CD1c-positive myeloid dendritic cell (primary cell): Measurements from ENCODE around the gene FILIP1L.
A peak's percentile ranks its signal among the peaks of the same experiment; 100 is the strongest.
"Not testable (repeated sequence)": the region's sequence is repeated elsewhere in the genome, so short reads cannot be mapped to it uniquely, and the experiment has no call there.

ENCODE experiments used
- DNase-seq: peaks from one replicate; pipeline ENCODE4 v3.0.0-alpha.2; 2016; ENCODE audit errors: extremely low spot score

FILIP1L gene

GRCh38 chr3:99842826-99843589 is 271.3 kb downstream of the FILIP1L start:
- DNase-seq, result peak; percentile 50

DNA sequence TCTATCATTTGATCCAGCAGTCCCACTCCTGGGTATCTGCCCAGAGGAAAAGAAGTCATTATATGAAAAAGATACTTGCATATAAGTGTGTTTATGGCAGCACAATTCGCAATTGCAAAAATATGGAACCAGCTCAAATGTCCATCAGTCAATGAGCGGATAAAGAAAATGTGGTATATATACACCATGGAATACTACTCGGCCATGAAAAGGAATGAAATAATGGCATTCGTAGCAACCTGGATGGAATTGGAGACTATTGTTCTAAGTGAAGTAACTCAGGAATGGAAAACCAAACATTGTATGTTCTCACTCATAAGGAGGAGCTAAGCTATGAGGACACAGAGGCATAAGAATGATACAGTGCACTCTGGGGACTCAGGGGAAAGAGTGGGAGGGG is 272.4 kb downstream of the FILIP1L start:
- not testable (repeated sequence) for DNase-seq

DNA sequence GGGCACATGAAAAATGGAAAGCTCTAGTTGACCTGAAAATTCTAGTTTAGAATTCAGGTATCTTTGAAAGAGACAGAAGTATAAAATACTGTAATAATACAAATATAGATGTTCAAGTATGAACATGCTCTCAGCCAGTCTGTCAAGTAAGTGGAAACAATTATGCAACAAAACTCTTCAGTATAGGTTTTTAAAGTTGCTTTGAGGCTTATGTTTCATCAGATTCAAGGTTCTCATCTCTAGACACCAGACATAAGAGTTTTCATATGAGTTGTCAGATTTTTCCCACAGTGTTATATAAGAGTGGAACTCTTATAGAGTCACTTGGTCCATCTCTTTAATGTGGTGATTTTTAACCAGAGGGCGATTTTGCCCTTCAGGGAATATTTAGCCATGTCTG is 274.7 kb downstream of the FILIP1L start:
- no peak for DNase-seq

DNA sequence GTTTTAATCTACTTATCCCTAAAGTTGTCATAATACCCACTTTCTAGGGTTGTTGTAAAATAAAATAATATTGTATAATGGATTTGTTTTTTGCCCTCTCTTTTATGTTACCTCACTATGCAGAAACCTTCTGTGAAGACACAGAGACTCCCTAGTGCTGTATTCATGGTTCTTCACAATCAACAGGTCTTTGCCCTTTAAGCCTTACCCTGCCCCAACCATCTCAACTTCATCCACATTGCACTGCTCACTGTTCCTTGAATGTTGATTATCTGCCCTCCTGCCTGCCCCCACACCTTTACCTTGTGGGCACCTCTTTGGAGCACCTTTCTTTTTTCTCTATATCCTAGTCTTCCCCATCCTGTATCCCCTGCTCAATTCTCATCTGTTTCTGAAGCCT is 275.5 kb downstream of the FILIP1L start:
- DNase-seq, result no peak

DNA sequence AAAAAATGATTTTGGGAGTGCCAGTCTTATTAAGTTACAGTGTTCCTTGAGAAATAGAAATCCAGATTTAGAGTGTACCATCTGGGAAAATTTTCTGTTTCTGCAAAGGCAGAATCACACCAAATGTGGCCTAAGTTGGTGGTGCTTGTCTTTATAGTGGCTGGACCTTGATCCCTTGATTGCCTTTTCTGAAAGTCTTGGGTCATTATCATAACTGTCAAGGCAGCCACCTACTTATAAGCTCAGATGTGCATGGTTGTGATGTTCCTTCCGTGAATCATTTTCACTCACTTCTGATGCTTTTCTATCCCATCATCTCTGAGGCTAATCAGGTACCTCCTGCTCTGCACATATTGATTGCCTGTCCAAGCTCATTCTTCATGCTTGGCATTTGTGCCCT is 276.6 kb downstream of the FILIP1L start:
- no peak for DNase-seq

- DNase-seq, result no peak
Observed at GRCh38 chr3:99836681-99837080, 277.6 kb downstream of the FILIP1L start.

GRCh38 chr3:99834211-99834957 is 279.9 kb downstream of the FILIP1L start:
- no peak for DNase-seq

GRCh38 chr3:99833617-99834205 is 280.6 kb downstream of the FILIP1L start:
- no peak for DNase-seq

DNA sequence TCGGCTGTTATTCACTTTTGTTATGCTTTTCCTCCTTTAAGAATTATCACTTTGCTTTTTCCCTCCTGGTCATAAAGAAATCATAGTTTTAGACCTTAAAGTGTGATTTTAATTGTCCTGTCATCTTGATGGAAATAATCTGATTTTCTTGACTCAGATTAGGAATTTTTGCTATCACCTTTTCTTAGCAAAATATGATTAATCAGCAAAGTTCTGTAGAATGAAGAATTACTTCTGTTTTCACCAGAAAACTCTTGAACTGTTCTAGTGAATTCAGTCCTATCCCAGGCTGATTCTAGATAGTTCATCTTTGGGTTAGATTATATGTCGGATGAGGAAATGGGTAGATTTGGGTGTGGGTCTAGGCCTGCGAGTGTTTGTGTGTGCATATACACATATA is 284.5 kb downstream of the FILIP1L start:
- DNase-seq, result no peak

DNA sequence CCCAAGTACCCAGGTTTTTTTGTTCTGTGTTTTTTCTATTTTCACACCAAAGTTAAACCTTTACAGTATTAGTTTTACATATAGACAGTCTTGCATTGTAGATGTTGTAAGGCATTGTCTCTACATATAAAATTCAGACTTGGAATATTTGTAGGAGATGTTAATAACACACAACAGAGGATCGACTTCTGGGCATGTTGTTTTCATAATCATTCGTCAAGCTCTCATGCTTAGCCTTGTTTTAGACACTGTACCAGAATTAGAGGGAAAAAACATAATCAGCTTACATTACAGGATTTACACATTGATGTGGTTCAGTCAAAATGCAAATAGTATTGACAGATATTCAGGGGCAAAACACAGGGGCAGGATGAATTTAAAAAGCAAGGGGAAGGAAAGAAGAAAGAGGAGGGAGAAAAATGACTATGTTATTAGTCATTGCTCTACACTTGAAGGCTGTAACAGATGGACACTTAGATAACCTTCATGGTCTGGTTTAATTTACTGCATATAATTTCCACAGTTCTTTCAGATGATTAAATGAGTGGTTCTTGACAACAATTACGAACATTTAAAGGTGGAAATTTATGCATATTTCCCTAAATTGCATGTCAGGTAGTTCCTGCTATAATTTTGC is 289.2 kb downstream of the FILIP1L start:
- DNase-seq, result no peak

DNA sequence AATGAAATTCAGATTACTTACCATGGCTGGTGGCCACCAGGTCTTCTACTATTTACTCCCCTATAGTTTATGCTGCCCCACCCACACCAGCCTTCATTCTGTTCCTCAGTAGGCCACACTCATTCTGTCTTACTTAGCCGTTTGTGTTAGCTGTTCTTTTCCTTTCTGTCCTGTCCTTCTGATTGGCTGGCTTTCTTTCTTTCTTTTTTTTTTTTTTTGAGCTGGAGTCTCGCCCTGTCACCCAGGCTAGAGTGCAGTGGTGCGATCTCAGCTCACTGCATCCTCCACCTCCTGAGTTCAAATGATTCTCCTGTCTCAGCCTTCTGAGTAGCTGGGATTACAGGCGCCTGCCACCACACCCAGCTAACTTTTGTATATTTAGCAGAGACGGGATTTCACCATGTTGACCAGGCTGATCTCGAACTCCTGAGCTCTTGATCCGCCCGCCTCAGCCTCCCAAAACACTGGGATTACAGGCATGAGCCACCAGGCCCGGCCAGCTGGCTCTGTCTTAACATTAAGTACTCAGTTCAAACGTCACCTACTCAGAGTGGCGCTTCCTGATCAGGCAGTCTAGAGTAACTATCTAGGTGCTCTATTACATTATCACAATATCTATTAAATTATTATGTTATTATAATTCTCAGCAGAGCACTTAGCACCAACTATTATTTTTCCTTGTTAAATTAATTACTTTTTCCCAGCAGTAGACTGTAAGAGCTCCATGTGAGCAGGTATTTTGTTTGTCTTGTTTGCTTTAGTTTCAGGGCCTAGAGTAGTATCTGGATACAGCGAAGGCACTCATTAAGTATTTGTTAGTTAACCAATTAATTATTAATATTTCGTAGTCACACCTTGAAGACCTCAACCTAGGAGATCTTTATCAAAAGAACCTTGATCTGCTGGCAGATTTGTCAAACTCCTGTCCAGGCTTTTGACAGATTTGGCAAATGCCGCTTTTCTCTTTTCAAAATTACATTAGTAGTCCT is 290.3 kb downstream of the FILIP1L start:
- DNase-seq, result no peak

- DNase-seq, result no peak
Observed at GRCh38 chr3:99818818-99819217, 295.5 kb downstream of the FILIP1L start.

DNA sequence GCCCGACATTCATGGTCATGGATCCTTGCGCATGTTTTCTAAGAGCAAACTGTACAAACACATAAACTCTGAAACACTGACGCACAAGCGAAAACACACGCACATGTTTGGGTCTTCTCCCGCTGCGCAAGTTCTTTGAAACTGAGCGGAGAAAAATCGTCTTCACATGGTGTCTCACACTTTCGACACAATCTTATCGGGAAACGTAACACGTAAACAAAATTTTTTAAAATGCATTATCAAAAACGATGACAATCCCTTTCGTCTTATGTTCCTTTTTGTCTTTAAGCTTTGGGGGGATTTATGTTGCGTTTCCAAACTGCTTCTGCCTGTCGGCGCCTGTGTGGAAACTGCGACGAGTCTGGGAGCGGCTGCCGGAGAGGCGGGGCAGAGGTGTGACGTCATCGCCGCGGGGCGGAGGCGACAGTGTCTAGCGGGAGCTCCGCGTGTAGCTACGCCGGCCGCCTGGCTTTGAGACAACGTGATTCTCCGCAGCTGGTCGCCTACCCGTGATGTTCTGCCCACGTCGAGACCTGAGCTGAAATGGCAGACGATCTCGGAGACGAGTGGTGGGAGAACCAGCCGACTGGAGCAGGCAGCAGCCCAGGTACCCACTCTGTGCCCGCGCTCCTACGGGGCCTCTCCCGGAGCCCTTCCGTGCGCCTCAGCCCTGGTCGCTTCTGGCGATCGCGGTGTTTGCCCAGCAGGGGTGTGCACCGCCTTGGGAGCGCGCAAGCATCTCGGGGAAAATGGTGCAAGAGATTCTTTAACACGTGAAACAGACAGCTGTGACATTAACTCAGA is 296.7 kb downstream of the FILIP1L start, which contains the start of gene CMSS1:
TSS of gene CMSS1 (plus strand) at position 426 of the 804 bp plus-strand sequence.
- peak; percentile 97 for DNase-seq

- no peak for DNase-seq
Observed at GRCh38 chr3:99817047-99817436, 297.3 kb downstream of the FILIP1L start.

- no peak for DNase-seq
Observed at GRCh38 chr3:99810403-99810802, 303.9 kb downstream of the FILIP1L start.

DNA sequence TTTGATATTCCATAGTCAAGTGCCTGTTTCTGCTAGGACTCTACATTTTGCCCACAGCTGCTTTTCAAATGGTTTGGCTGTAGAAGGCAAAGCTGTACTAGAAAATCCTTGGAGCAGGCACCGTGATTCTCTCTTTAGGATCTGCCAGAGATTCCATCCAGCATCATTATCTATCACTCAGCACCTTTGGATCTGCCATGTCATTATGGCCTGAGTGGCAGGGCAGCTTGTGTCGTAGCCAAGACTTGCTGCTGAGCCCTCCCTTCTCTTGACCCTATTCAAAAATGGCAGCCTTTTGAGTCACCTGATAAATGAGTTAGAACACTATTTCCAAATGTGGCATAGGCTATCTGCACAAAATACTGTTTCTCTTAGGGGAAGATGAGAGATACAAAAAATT is 304.7 kb downstream of the FILIP1L start:
- DNase-seq, result no peak

GRCh38 chr3:99808163-99808794 is 306.0 kb downstream of the FILIP1L start:
- peak; percentile 61 for DNase-seq

GRCh38 chr3:99805160-99805559 is 309.1 kb downstream of the FILIP1L start:
- DNase-seq, result no peak

GRCh38 chr3:99803297-99803696 is 311.0 kb downstream of the FILIP1L start:
- no peak for DNase-seq

DNA sequence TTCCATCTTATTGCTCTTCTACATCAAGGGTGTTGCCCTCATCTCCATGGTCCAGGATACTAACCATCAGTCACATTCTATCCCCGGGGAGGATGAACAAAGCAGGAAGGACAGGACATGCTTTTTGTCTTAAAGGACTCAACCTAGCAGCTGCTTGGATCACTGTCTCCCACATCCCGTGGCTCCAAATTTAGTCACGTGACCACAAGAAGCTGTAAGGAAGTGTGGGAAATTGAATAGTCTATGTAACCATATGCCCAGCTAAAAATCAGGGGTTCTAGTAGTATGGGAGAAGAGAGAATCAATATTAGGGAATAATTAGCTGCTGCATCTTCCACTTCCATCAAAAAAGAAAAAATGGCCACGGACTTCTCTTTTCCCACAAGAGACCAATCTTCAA is 314.9 kb downstream of the FILIP1L start:
- no peak for DNase-seq
